Aorta (tissue), 5 donors: Measurements from ENCODE around the gene KCTD11. TPM values are rescaled to one million over a fixed set of nuclear protein-coding genes. Genes with fewer than 3 reads are reported as not detected.

ENCODE experiments used
- ATAC-seq: fragments of 200-7000 bp; cut with Tn5 transposase; one replicate; pipeline ENCODE4 v1.9.1; 2022; ENCODE audit warnings: moderate library complexity; ENCODE audit not compliant: low FRiP score
- DNase-seq, 2 donors: peaks; one replicate each; pipeline ENCODE4 v3.0.0-alpha.2; 2020
- H3K27ac ChIP-seq, 2 donors: one replicate each; pipeline ENCODE4 v1.5.1; 2013; ENCODE audit warnings: low read length in 2 of 2, mild to moderate bottlenecking in 2 of 2, moderate library complexity in 2 of 2, control low read depth in 1 of 2, inconsistent platforms in 1 of 2, low read depth in 1 of 2
- H3K27me3 ChIP-seq, 2 donors: one replicate each; pipeline ENCODE4 v1.6.1; 2013; ENCODE audit warnings: control low read depth in 1 of 2, low read length in 1 of 2, mild to moderate bottlenecking in 1 of 2, moderate library complexity in 1 of 2; ENCODE audit not compliant: insufficient read depth in 2 of 2, control insufficient read depth in 1 of 2
- H3K36me3 ChIP-seq, 2 donors: one replicate each; pipeline ENCODE4 v1.6.1; 2013; ENCODE audit warnings: control low read depth in 1 of 2, low read length in 1 of 2, mild to moderate bottlenecking in 1 of 2; ENCODE audit not compliant: insufficient read depth in 2 of 2, control insufficient read depth in 1 of 2
- H3K4me1 ChIP-seq, 2 donors: one replicate each; pipeline ENCODE4 v1.6.1; 2013; ENCODE audit warnings: low read length in 2 of 2, control low read depth in 1 of 2, mild to moderate bottlenecking in 1 of 2, moderate library complexity in 1 of 2; ENCODE audit not compliant: insufficient read depth in 2 of 2, control insufficient read depth in 1 of 2
- H3K4me3 ChIP-seq, 2 donors: one replicate each; pipeline ENCODE4 v1.5.1; 2013; ENCODE audit warnings: low read length in 2 of 2, control low read depth in 1 of 2, mild to moderate bottlenecking in 1 of 2
- H3K9me3 ChIP-seq: one replicate; pipeline ENCODE4 v1.6.1; 2013; ENCODE audit warnings: mild to moderate bottlenecking, low read length; ENCODE audit not compliant: control insufficient read depth
- WGBS, 2 donors: extraction: QIAGEN DNeasy Blood & Tissue Kit; methylation state at CpG; one replicate each; pipeline ENCODE4 v1.1.7; 2013; 5-methylcytosine and 5-hydroxymethylcytosine counted together
- intact Hi-C, 2 donors: fragments of 100-400 bp; cut with DNase I; formaldehyde crosslinking; loops; one replicate each; pipeline versions ENCODE4 v1.14.2 to v1.15.0; 2022
- polyA plus RNA-seq, 2 donors: library from polyadenylated mRNA; stranded (reverse); fragments of 200-250 nt; gene quantifications; one replicate each; pipeline ENCODE4 v1.2.3, GENCODE V29; 2013
- total RNA-seq, 2 donors: library from RNA; stranded (reverse); fragmentation: NEBNext Ultra II Directional; extraction: Animal tissue kit (Norgen Biotek cat#: 25700); gene quantifications; one replicate each; pipeline ENCODE4 v1.2.1, GENCODE V29; 2021
- donor health status: healthy with polysubstance abuse.
- donor health status: Bipolar disorder and iron deficiency.
- donor health status: DM: no; HTN: no; CAD: no.
- donor health status: DM: no; HTN: no; CAD: no.
- donor health status: DM: yes; HTN: yes; CAD: no.

KCTD11 gene
- total and polyA plus RNA-seq, 4 donors, result 11.0 to 15.8 (median 11.9) TPM

- Histone ChIP-seq H3K9me3 (no peaks in the 10 kb centered on the region), H3K36me3 (peaks cover 0 to 5% of the 10 kb centered on the region in 2 donors), H3K27ac (no peak overlapping the region), H3K4me3 (no peak overlapping the region), H3K4me1 (no peaks in the 10 kb centered on the region), H3K27me3 (no peaks in the 10 kb centered on the region)
- intact Hi-C loops, result no loop called here
- no peak for DNase-seq
- no peak for ATAC-seq
- 89 to 93% methylated on average over 14 to 15 of the region's 15 CpGs for WGBS, 2 donors
Observed at GRCh38 chr17:7321466-7321865, 30.5 kb upstream of the KCTD11 start.

GRCh38 chr17:7322520-7323194 lies 29.3 kb upstream of the KCTD11 start:
- ATAC-seq (no peak), DNase-seq (no peak)
- H3K27ac ChIP-seq, result no peak overlapping the region
- H3K27me3 ChIP-seq, result no peaks in the 10 kb centered on the region
- no peaks in the 10 kb centered on the region for H3K9me3 ChIP-seq
- no peaks in the 10 kb centered on the region for H3K4me1 ChIP-seq
- no peak overlapping the region for H3K4me3 ChIP-seq
- H3K36me3 ChIP-seq, result peaks cover 0 to 5% of the 10 kb centered on the region in 2 donors
- intact Hi-C loops, result no loop called here
- WGBS, 2 donors, result 90 to 91% methylated on average over 22 of the region's 22 CpGs

GRCh38 chr17:7323731-7324437 lies 28.1 kb upstream of the KCTD11 start:
- 63% methylated on average over 36 to 39 of the region's 39 CpGs for WGBS, 2 donors
- Histone ChIP-seq H3K4me3 (no peak overlapping the region), H3K4me1 (no peaks in the 10 kb centered on the region), H3K36me3 (peaks cover 0 to 5% of the 10 kb centered on the region in 2 donors), H3K27me3 (no peaks in the 10 kb centered on the region), H3K27ac (no peak overlapping the region), H3K9me3 (no peaks in the 10 kb centered on the region)
- intact Hi-C loops, result no loop called here
- ATAC-seq, result peak; percentile 33
- peak in 1 of 2 donors; percentile 88 for DNase-seq

- Histone ChIP-seq H3K27me3 (no peaks in the 10 kb centered on the region), H3K9me3 (no peaks in the 10 kb centered on the region), H3K4me3 (no peak overlapping the region), H3K36me3 (peaks cover 0 to 5% of the 10 kb centered on the region in 2 donors), H3K27ac (no peak overlapping the region), H3K4me1 (no peaks in the 10 kb centered on the region)
- intact Hi-C loops, result no loop called here
- DNase-seq (no peak), ATAC-seq (no peak)
- WGBS, 2 donors, result 82 to 86% methylated on average over 3 of the region's 3 CpGs
Observed at GRCh38 chr17:7324438-7324779, 27.6 kb upstream of the KCTD11 start.

- DNase-seq (no peak), ATAC-seq (no peak)
- Histone ChIP-seq H3K27me3 (no peaks in the 10 kb centered on the region), H3K4me1 (no peaks in the 10 kb centered on the region), H3K36me3 (peaks cover 0 to 5% of the 10 kb centered on the region in 2 donors), H3K27ac (no peak overlapping the region), H3K9me3 (no peaks in the 10 kb centered on the region), H3K4me3 (no peak overlapping the region)
- 90 to 91% methylated on average over 17 to 19 of the region's 19 CpGs for WGBS, 2 donors
- intact Hi-C loops, result no loop called here
Observed at GRCh38 chr17:7325031-7325528, 26.9 kb upstream of the KCTD11 start.

- 90% methylated on average over 11 of the region's 11 CpGs for WGBS, 2 donors
- DNase-seq (no peak), ATAC-seq (no peak)
- intact Hi-C loops, result no loop called here
- H3K27ac ChIP-seq, result no peak overlapping the region
- no peak overlapping the region for H3K4me3 ChIP-seq
- no peaks in the 10 kb centered on the region for H3K27me3 ChIP-seq
- H3K36me3 ChIP-seq, result peaks cover 0 to 5% of the 10 kb centered on the region in 2 donors
- H3K9me3 ChIP-seq, result no peaks in the 10 kb centered on the region
- H3K4me1 ChIP-seq, result no peaks in the 10 kb centered on the region
Observed at GRCh38 chr17:7326186-7326585, 25.8 kb upstream of the KCTD11 start.

- H3K27me3 ChIP-seq, result no peaks in the 10 kb centered on the region
Observed at GRCh38 chr17:7327056-7327455, 24.9 kb upstream of the KCTD11 start.

GRCh38 chr17:7327501-7327900 lies 24.5 kb upstream of the KCTD11 start:
- intact Hi-C loops, result no loop called here
- peaks cover 0 to 4% of the 10 kb centered on the region in 2 donors for H3K36me3 ChIP-seq
- WGBS, 2 donors, result 84 to 87% methylated on average over 17 of the region's 17 CpGs

More at GRCh38 chr17:7327056-7327455, 24.9 kb upstream of the KCTD11 start:
- H3K9me3 ChIP-seq, result no peaks in the 10 kb centered on the region
- 86 to 89% methylated on average over 7 of the region's 7 CpGs for WGBS, 2 donors
- H3K4me3 ChIP-seq, result no peak overlapping the region
- no peak overlapping the region for H3K27ac ChIP-seq
- H3K4me1 ChIP-seq, result no peaks in the 10 kb centered on the region
- no peak for DNase-seq
- peaks cover 0 to 5% of the 10 kb centered on the region in 2 donors for H3K36me3 ChIP-seq
- no peak for ATAC-seq
- intact Hi-C loops, result no loop called here

GRCh38 chr17:7328009-7328408 lies 24.0 kb upstream of the KCTD11 start:
- Histone ChIP-seq H3K4me1 (no peaks in the 10 kb centered on the region), H3K27me3 (no peaks in the 10 kb centered on the region), H3K27ac (no peak overlapping the region), H3K4me3 (no peak overlapping the region), H3K36me3 (no peaks in the 10 kb centered on the region), H3K9me3 (no peaks in the 10 kb centered on the region)
- DNase-seq, result no peak
- WGBS, 2 donors, result 72 to 84% methylated on average over 1 of the region's 1 CpG
- intact Hi-C loops, result no loop called here
- ATAC-seq, result no peak

More at GRCh38 chr17:7327501-7327900, 24.5 kb upstream of the KCTD11 start:
- no peak overlapping the region for H3K4me3 ChIP-seq
- no peak overlapping the region for H3K27ac ChIP-seq
- no peaks in the 10 kb centered on the region for H3K9me3 ChIP-seq
- DNase-seq (no peak), ATAC-seq (no peak)
- no peaks in the 10 kb centered on the region for H3K4me1 ChIP-seq
- no peaks in the 10 kb centered on the region for H3K27me3 ChIP-seq
